HL-60 (cell line): ENCODE measurements around the gene LILRA6.

ENCODE experiments used
- DNase-seq, 2 experiments: peaks; one replicate each; pipeline ENCODE4 v3.0.0-alpha.2; 2010 to 2020; ENCODE audit warnings: low read depth in 1 of 2, low spot score in 1 of 2
- H3K27ac ChIP-seq: fragments of 250-450 bp; sonication (Bioruptor Pico); replicated peaks from 2 replicates; pipeline ENCODE4 v1.5.1; 2020; ENCODE audit warnings: mild to moderate bottlenecking, moderate library complexity
- H3K27me3 ChIP-seq: fragments of 250-450 bp; sonication (Bioruptor Pico); 2 replicates; pipeline ENCODE4 v1.5.1; 2021; ENCODE audit warnings: mild to moderate bottlenecking, moderate library complexity; ENCODE audit not compliant: insufficient read depth, poor library complexity, severe bottlenecking
- H3K4me3 ChIP-seq: replicated peaks from 2 replicates; pipeline ENCODE4 v1.5.1; 2011; ENCODE audit warnings: mild to moderate bottlenecking, control low read depth, low read length; ENCODE audit not compliant: insufficient read depth
- GABPA ChIP-seq: IDR thresholded peaks from 2 replicates; pipeline ENCODE4 v1.6.1; 2012; ENCODE audit warnings: low read depth
- POLR2AphosphoS5 ChIP-seq: IDR thresholded peaks from 2 replicates; pipeline ENCODE4 v1.6.1; 2012; ENCODE audit warnings: low read depth
- SPI1 ChIP-seq: IDR thresholded peaks from 2 replicates; pipeline ENCODE4 v1.6.1; 2012; ENCODE audit warnings: low read depth, mild to moderate bottlenecking, borderline replicate concordance
- TF ChIP-seq, protein P1 (sequence below): IDR thresholded peaks from one replicate; pipeline ENCODE4 v1.5.1; 2011; ENCODE audit warnings: low read length, control low read depth, inconsistent platforms; ENCODE audit not compliant: insufficient read depth
- TF ChIP-seq, protein P2 (sequence below): IDR thresholded peaks from 2 replicates; pipeline ENCODE4 v1.6.1; 2012; ENCODE audit warnings: low read depth; ENCODE audit not compliant: insufficient replicate concordance

Gene LILRA6

GRCh38 chr19:54262066-54262465 lies 19.5 kb upstream of the LILRA6 start:
- Histone ChIP-seq H3K4me3 (no peak overlapping the region), H3K27me3 (peaks cover 16% of the 10 kb centered on the region), H3K27ac (no peak overlapping the region)
- DNase-seq, result no peak
- TF ChIP-seq SPI1 (no peak), GABPA (no peak)
- TF ChIP-seq, protein P1, sequence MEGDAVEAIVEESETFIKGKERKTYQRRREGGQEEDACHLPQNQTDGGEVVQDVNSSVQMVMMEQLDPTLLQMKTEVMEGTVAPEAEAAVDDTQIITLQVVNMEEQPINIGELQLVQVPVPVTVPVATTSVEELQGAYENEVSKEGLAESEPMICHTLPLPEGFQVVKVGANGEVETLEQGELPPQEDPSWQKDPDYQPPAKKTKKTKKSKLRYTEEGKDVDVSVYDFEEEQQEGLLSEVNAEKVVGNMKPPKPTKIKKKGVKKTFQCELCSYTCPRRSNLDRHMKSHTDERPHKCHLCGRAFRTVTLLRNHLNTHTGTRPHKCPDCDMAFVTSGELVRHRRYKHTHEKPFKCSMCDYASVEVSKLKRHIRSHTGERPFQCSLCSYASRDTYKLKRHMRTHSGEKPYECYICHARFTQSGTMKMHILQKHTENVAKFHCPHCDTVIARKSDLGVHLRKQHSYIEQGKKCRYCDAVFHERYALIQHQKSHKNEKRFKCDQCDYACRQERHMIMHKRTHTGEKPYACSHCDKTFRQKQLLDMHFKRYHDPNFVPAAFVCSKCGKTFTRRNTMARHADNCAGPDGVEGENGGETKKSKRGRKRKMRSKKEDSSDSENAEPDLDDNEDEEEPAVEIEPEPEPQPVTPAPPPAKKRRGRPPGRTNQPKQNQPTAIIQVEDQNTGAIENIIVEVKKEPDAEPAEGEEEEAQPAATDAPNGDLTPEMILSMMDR, result no peak

GRCh38 chr19:54257116-54257480 lies 14.5 kb upstream of the LILRA6 start, which contains the start of gene LILRB5:
TSS of gene LILRB5 (minus strand) at chr19:54257273. CDS start at chr19:54257193, 80 bp downstream.
- H3K27me3 ChIP-seq, result peaks cover 27% of the 10 kb centered on the region
- H3K27ac ChIP-seq, result no peak within 1 kb of the TSS
- no peak for DNase-seq
- TF ChIP-seq SPI1, result no peak
- TF ChIP-seq GABPA, result no peak
- TF ChIP-seq, protein P2, sequence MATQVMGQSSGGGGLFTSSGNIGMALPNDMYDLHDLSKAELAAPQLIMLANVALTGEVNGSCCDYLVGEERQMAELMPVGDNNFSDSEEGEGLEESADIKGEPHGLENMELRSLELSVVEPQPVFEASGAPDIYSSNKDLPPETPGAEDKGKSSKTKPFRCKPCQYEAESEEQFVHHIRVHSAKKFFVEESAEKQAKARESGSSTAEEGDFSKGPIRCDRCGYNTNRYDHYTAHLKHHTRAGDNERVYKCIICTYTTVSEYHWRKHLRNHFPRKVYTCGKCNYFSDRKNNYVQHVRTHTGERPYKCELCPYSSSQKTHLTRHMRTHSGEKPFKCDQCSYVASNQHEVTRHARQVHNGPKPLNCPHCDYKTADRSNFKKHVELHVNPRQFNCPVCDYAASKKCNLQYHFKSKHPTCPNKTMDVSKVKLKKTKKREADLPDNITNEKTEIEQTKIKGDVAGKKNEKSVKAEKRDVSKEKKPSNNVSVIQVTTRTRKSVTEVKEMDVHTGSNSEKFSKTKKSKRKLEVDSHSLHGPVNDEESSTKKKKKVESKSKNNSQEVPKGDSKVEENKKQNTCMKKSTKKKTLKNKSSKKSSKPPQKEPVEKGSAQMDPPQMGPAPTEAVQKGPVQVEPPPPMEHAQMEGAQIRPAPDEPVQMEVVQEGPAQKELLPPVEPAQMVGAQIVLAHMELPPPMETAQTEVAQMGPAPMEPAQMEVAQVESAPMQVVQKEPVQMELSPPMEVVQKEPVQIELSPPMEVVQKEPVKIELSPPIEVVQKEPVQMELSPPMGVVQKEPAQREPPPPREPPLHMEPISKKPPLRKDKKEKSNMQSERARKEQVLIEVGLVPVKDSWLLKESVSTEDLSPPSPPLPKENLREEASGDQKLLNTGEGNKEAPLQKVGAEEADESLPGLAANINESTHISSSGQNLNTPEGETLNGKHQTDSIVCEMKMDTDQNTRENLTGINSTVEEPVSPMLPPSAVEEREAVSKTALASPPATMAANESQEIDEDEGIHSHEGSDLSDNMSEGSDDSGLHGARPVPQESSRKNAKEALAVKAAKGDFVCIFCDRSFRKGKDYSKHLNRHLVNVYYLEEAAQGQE, result no peak
- TF ChIP-seq, protein P1, result no peak
- TF ChIP-seq POLR2AphosphoS5, result no peak
- H3K4me3 ChIP-seq, result no peak within 1 kb of the TSS

DNA sequence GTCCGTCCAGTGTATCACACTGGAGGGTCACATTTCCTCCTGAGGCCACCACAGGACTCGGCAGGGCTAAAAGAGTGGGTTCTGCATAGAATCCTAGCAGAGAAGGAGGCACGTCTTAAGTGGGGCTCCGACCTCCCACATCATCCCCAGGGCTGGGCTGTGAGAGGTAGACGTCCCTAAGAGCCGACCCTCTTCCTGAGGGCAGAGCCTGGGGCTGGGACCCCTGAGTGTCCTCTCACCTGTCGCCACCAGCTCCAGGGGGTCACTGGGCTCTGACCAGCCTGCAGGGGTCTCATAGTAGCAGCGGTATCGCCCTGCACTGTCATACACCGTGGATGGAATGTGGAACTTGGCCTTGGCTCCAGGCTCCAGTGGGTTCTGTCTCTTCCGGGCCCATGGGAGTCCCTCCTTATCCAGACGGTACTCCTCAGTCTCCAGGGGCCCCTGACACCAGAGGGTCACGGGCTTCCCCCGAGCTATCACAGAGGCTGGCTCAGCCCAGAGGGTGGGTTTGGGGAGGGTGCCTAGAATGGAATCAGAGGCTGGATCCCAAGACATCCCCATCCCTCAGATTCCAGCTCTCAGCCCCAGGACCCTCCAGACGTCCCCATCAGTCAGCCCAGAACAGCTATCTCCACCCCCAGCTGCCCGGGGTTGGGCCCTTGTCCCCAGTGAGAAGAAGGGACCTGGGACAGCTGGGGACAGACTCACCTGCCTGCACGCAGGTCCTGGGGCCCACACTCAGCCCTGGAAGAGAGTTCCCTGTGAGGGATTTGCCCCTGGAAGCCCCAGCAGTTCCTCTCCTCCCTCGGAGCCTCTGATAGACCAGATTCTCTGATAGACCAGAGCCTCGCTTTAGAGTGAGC lies 13.9 kb upstream of the LILRA6 start:
- peaks cover 27% of the 10 kb centered on the region for H3K27me3 ChIP-seq
- no peak overlapping the region for H3K27ac ChIP-seq
- TF ChIP-seq POLR2AphosphoS5 (no peak), GABPA (no peak), SPI1 (no peak)
- TF ChIP-seq, protein P2, result no peak
- TF ChIP-seq, protein P1, result no peak
- no peak for DNase-seq
- no peak overlapping the region for H3K4me3 ChIP-seq
